Right lobe of liver (tissue), 4 donors: Measurements from ENCODE around the gene TSPYL4.

ENCODE experiments used
- POLR2A ChIP-seq: fragments of 450-650 bp; IDR thresholded peaks from one replicate; pipeline ENCODE4 v1.6.1; 2017; ENCODE audit warnings: antibody characterized with exemption, mild to moderate bottlenecking
- TF ChIP-seq, protein P1 (sequence below), 4 donors: fragments of 200-600 bp in 3 of 4; fragments of 450-650 bp in 1 of 4; IDR thresholded peaks; one replicate each; pipeline versions ENCODE4 v1.5.1 to v1.8.0; 2016 to 2022; ENCODE audit warnings: antibody characterized with exemption in 4 of 4, mild to moderate bottlenecking in 2 of 4
- donor health status: DM: no; HTN: no; CAD: no.
- donor health status: DM: no; HTN: no; CAD: no.
- donor health status: DM: no; HTN: yes; CAD: no.

DNA sequence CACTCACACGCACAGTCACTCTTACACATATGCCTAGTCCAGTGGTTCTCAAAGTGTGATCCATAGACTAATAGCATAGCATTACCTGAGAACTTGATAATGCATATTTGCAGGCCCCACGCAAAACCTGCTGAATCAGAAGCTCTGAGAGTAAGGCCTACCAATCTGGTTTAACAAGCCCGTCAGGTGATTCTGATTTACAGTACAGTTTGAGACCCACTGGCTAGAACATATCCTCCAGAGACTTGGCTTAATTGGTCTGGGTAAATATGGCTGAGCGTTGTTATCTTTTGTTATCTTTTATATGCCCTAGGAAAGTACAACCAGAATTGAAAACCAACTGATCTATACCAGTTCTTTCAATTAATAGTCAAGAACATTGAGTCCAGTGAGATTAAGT, 9.6 kb downstream of the TSPYL4 start:
- TF ChIP-seq, protein P1, sequence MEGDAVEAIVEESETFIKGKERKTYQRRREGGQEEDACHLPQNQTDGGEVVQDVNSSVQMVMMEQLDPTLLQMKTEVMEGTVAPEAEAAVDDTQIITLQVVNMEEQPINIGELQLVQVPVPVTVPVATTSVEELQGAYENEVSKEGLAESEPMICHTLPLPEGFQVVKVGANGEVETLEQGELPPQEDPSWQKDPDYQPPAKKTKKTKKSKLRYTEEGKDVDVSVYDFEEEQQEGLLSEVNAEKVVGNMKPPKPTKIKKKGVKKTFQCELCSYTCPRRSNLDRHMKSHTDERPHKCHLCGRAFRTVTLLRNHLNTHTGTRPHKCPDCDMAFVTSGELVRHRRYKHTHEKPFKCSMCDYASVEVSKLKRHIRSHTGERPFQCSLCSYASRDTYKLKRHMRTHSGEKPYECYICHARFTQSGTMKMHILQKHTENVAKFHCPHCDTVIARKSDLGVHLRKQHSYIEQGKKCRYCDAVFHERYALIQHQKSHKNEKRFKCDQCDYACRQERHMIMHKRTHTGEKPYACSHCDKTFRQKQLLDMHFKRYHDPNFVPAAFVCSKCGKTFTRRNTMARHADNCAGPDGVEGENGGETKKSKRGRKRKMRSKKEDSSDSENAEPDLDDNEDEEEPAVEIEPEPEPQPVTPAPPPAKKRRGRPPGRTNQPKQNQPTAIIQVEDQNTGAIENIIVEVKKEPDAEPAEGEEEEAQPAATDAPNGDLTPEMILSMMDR (IDR thresholded peaks at IDR 0.05), result no peak
- no peak for TF ChIP-seq POLR2A
